PC-9 (cell line): ENCODE data around the gene ST7. TPM values are rescaled to one million over a fixed set of nuclear protein-coding genes. Genes with fewer than 3 reads are reported as not detected.

Experiments used
- BruUV-seq: library from RNA; stranded (reverse); fragments of 400-500 nt; replicated peaks from 2 replicates; lab custom pipeline; 2021; lab: Mats Ljungman, UMichigan
- CTCF ChIA-PET: fragments of 300-600 bp; sonication (Branson Sonifier 250); formaldehyde crosslinking; loops from one replicate; lab custom pipeline; 2022; ENCODE audit warnings: antibody characterized with exemption; lab: Charles Lee
- POLR2A ChIA-PET: fragments of 300-600 bp; sonication (Branson Sonifier 250); formaldehyde crosslinking; loops from one replicate; lab custom pipeline; 2022; ENCODE audit warnings: antibody characterized with exemption; ENCODE audit not compliant: unreplicated experiment; lab: Charles Lee
- DNase-seq, 2 experiments: peaks; one replicate each; pipeline versions ENCODE4 v3.0.0 to v3.0.0-alpha.2; 2015 to 2022; ENCODE audit warnings: mixed read lengths in 1 of 2
- H2AFZ ChIP-seq: fragments of 200-600 bp; sonication (generic); 2 replicates; pipeline ENCODE4 v1.8.1; 2017; ENCODE audit warnings: antibody characterized with exemption
- H3F3A ChIP-seq: fragments of 200-600 bp; sonication (generic); 2 replicates; pipeline ENCODE4 v1.8.1; 2017; ENCODE audit warnings: antibody characterized with exemption, mild to moderate bottlenecking, low read depth; ENCODE audit not compliant: insufficient read depth
- H3K27ac ChIP-seq: fragments of 200-600 bp; sonication (generic); 2 replicates; pipeline ENCODE4 v1.6.1; 2016; ENCODE audit warnings: mixed run types
- H3K27me3 ChIP-seq: fragments of 200-600 bp; sonication (generic); 2 replicates; pipeline ENCODE4 v1.6.1; 2016; ENCODE audit warnings: low read depth, mixed run types; ENCODE audit not compliant: insufficient read depth
- H3K36me3 ChIP-seq: fragments of 200-600 bp; sonication (generic); 2 replicates; pipeline ENCODE4 v1.6.1; 2016; ENCODE audit warnings: low read depth, mixed run types
- H3K4me1 ChIP-seq: fragments of 200-600 bp; sonication (generic); replicated peaks from 2 replicates; pipeline ENCODE4 v1.6.1; 2016; ENCODE audit warnings: mixed run types; ENCODE audit not compliant: insufficient read depth
- H3K4me2 ChIP-seq: fragments of 200-600 bp; sonication (generic); 2 replicates; pipeline ENCODE4 v1.6.1; 2017; ENCODE audit warnings: mixed run types
- H3K4me3 ChIP-seq: fragments of 200-600 bp; sonication (generic); 2 replicates; pipeline ENCODE4 v1.6.1; 2016; ENCODE audit warnings: mixed run types
- H3K79me2 ChIP-seq: fragments of 200-600 bp; sonication (generic); 2 replicates; pipeline ENCODE4 v1.6.1; 2017; ENCODE audit warnings: low read depth, mixed run types
- H3K9me2 ChIP-seq: fragments of 200-600 bp; sonication (generic); 2 replicates; pipeline ENCODE4 v1.8.1; 2017; ENCODE audit warnings: mild to moderate bottlenecking; ENCODE audit not compliant: insufficient read depth
- H3K9me3 ChIP-seq: fragments of 200-600 bp; sonication (generic); 2 replicates; pipeline ENCODE4 v1.8.1; 2016; ENCODE audit warnings: low read depth; ENCODE audit not compliant: insufficient read depth
- H4K20me1 ChIP-seq: fragments of 200-600 bp; sonication (generic); 2 replicates; pipeline ENCODE4 v1.8.1; 2017; ENCODE audit not compliant: insufficient read depth
- EZH2 ChIP-seq: fragments of 200-600 bp; sonication (generic); IDR thresholded peaks from 2 replicates; pipeline ENCODE4 v1.8.0; 2017; ENCODE audit warnings: antibody characterized with exemption, low read depth
- intact Hi-C: fragments of 100-400 bp; cut with micrococcal nuclease; formaldehyde crosslinking; loops from one replicate; pipeline ENCODE4 v1.10.0; 2022; ENCODE audit not compliant: unreplicated experiment
- total RNA-seq: library from RNA; stranded (reverse); gene quantifications from 2 replicates; pipeline ENCODE4 v1.2.3, GENCODE V29; 2021
- TF ChIP-seq, protein P1 (sequence below): fragments of 200-600 bp; sonication (generic); conservative IDR thresholded peaks from 2 replicates; pipeline ENCODE4 v1.6.1; 2017; ENCODE audit warnings: mixed run types, antibody characterized with exemption, mild to moderate bottlenecking, moderate library complexity

ST7 gene
- total RNA-seq, 1 experiment from 2014 or later: 25.8 TPM

- BruUV-seq: no TSS peak
- Histone ChIP-seq H3F3A (peaks cover 4% of the 10 kb centered on the region; the same call in 1 of the 2 replicates), H3K9me3 (no peaks in the 10 kb centered on the region), H3K4me2 (no peak overlapping the region), H3K27me3 (no peaks in the 10 kb centered on the region), H2AFZ (no peak overlapping the region), H3K79me2 (0 out of 2 replicates have a peak, but pooled peaks cover 7% of the 10 kb centered on the region), H3K36me3 (no peaks in the 10 kb centered on the region), H4K20me1 (no peaks in the 10 kb centered on the region), H3K4me3 (no peak overlapping the region), H3K9me2 (no peaks in the 10 kb centered on the region), H3K4me1 (no peaks in the 10 kb centered on the region), H3K27ac (no peak overlapping the region)
- POLR2A ChIA-PET: no interaction called here
- intact Hi-C loops: no loop called here
- CTCF ChIA-PET: no interaction called here
- TF ChIP-seq, protein P1, sequence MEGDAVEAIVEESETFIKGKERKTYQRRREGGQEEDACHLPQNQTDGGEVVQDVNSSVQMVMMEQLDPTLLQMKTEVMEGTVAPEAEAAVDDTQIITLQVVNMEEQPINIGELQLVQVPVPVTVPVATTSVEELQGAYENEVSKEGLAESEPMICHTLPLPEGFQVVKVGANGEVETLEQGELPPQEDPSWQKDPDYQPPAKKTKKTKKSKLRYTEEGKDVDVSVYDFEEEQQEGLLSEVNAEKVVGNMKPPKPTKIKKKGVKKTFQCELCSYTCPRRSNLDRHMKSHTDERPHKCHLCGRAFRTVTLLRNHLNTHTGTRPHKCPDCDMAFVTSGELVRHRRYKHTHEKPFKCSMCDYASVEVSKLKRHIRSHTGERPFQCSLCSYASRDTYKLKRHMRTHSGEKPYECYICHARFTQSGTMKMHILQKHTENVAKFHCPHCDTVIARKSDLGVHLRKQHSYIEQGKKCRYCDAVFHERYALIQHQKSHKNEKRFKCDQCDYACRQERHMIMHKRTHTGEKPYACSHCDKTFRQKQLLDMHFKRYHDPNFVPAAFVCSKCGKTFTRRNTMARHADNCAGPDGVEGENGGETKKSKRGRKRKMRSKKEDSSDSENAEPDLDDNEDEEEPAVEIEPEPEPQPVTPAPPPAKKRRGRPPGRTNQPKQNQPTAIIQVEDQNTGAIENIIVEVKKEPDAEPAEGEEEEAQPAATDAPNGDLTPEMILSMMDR: no peak
- TF ChIP-seq EZH2: no peak
- DNase-seq: no peak
Observed at GRCh38 chr7:117085275-117085674, 132.0 kb downstream of the ST7 start.

GRCh38 chr7:117085769-117086463 lies 132.6 kb downstream of the ST7 start:
- H3K27ac ChIP-seq: no peak overlapping the region
- ChIA-PET CTCF (no interaction called here), POLR2A (no interaction called here)
- H3K9me2 ChIP-seq: no peaks in the 10 kb centered on the region
- no peaks in the 10 kb centered on the region for H3K27me3 ChIP-seq
- peaks cover 4% of the 10 kb centered on the region; the same call in 1 of the 2 replicates for H3F3A ChIP-seq
- H3K4me3 ChIP-seq: no peak overlapping the region
- H3K79me2 ChIP-seq: 0 out of 2 replicates have a peak, but pooled peaks cover 7% of the 10 kb centered on the region
- no peak overlapping the region for H3K4me2 ChIP-seq
- no peaks in the 10 kb centered on the region for H3K9me3 ChIP-seq
- DNase-seq: peak in 1 of 2 experiments; percentile 53
- H3K36me3 ChIP-seq: no peaks in the 10 kb centered on the region
- no TSS peak for BruUV-seq
- H2AFZ ChIP-seq: no peak overlapping the region
- H3K4me1 ChIP-seq: no peaks in the 10 kb centered on the region
- TF ChIP-seq, protein P1: no peak
- no peak for TF ChIP-seq EZH2
- H4K20me1 ChIP-seq: no peaks in the 10 kb centered on the region
- intact Hi-C loops: no loop called here

GRCh38 chr7:117086788-117087187 lies 133.5 kb downstream of the ST7 start:
- intact Hi-C loops: no loop called here

More at GRCh38 chr7:117086788-117087187, 133.5 kb downstream of the ST7 start:
- no TSS peak for BruUV-seq
- no peak overlapping the region for H3K4me2 ChIP-seq
- H3F3A ChIP-seq: peaks cover 4% of the 10 kb centered on the region; the same call in 1 of the 2 replicates
- CTCF ChIA-PET: no interaction called here
- H3K79me2 ChIP-seq: 0 out of 2 replicates have a peak, but pooled peaks cover 4% of the 10 kb centered on the region
- H3K36me3 ChIP-seq: no peaks in the 10 kb centered on the region
- H3K9me3 ChIP-seq: no peaks in the 10 kb centered on the region
- H3K4me1 ChIP-seq: no peaks in the 10 kb centered on the region
- H2AFZ ChIP-seq: no peak overlapping the region
- H3K4me3 ChIP-seq: no peak overlapping the region
- no peak overlapping the region for H3K27ac ChIP-seq
- H4K20me1 ChIP-seq: no peaks in the 10 kb centered on the region
- POLR2A ChIA-PET: no interaction called here
- no peaks in the 10 kb centered on the region for H3K9me2 ChIP-seq
- TF ChIP-seq EZH2: no peak
- TF ChIP-seq, protein P1: no peak
- DNase-seq: no peak
- H3K27me3 ChIP-seq: no peaks in the 10 kb centered on the region
